ENCODE results near the gene KRT23.

GRCh38 chr17:40926341-40926740, 11.1 kb downstream of the KRT23 start:
- TF ChIP-seq EZH2 (IDR thresholded peaks at IDR 0.05) (no peak), POLR2AphosphoS5 (IDR thresholded peaks at IDR 0.05; ENCODE audit: borderline replicate concordance, low read depth, low read length) (no peak)
